ENCODE results near the gene ALG3.

- TF ChIP-seq EZH2 (IDR thresholded peaks at IDR 0.05) (no peak), CTCF (IDR thresholded peaks at IDR 0.05) (no peak)
These were observed 26.6 kb upstream of the ALG3 start for GRCh38 chr3:184275381-184275701.
